PC-9 (cell line): ENCODE measurements around the gene RTCB. TPM values are rescaled to one million over a fixed set of nuclear protein-coding genes. Genes with fewer than 3 reads are reported as not detected.

Experiments used
- BruUV-seq: library from RNA; stranded (reverse); fragments of 400-500 nt; replicated peaks from 2 replicates; lab custom pipeline; 2021; lab: Mats Ljungman, UMichigan
- CTCF ChIA-PET: fragments of 300-600 bp; sonication (Branson Sonifier 250); formaldehyde crosslinking; loops from one replicate; lab custom pipeline; 2022; ENCODE audit warnings: antibody characterized with exemption; lab: Charles Lee
- POLR2A ChIA-PET: fragments of 300-600 bp; sonication (Branson Sonifier 250); formaldehyde crosslinking; loops from one replicate; lab custom pipeline; 2022; ENCODE audit warnings: antibody characterized with exemption; ENCODE audit not compliant: unreplicated experiment; lab: Charles Lee
- DNase-seq, 2 experiments: peaks; one replicate each; pipeline versions ENCODE4 v3.0.0 to v3.0.0-alpha.2; 2015 to 2022; ENCODE audit warnings: mixed read lengths in 1 of 2
- H2AFZ ChIP-seq: fragments of 200-600 bp; sonication (generic); 2 replicates; pipeline ENCODE4 v1.8.1; 2017; ENCODE audit warnings: antibody characterized with exemption
- H3F3A ChIP-seq: fragments of 200-600 bp; sonication (generic); 2 replicates; pipeline ENCODE4 v1.8.1; 2017; ENCODE audit warnings: antibody characterized with exemption, mild to moderate bottlenecking, low read depth; ENCODE audit not compliant: insufficient read depth
- H3K27ac ChIP-seq: fragments of 200-600 bp; sonication (generic); 2 replicates; pipeline ENCODE4 v1.6.1; 2016; ENCODE audit warnings: mixed run types
- H3K27me3 ChIP-seq: fragments of 200-600 bp; sonication (generic); 2 replicates; pipeline ENCODE4 v1.6.1; 2016; ENCODE audit warnings: low read depth, mixed run types; ENCODE audit not compliant: insufficient read depth
- H3K36me3 ChIP-seq: fragments of 200-600 bp; sonication (generic); 2 replicates; pipeline ENCODE4 v1.6.1; 2016; ENCODE audit warnings: low read depth, mixed run types
- H3K4me1 ChIP-seq: fragments of 200-600 bp; sonication (generic); replicated peaks from 2 replicates; pipeline ENCODE4 v1.6.1; 2016; ENCODE audit warnings: mixed run types; ENCODE audit not compliant: insufficient read depth
- H3K4me2 ChIP-seq: fragments of 200-600 bp; sonication (generic); 2 replicates; pipeline ENCODE4 v1.6.1; 2017; ENCODE audit warnings: mixed run types
- H3K4me3 ChIP-seq: fragments of 200-600 bp; sonication (generic); 2 replicates; pipeline ENCODE4 v1.6.1; 2016; ENCODE audit warnings: mixed run types
- H3K79me2 ChIP-seq: fragments of 200-600 bp; sonication (generic); 2 replicates; pipeline ENCODE4 v1.6.1; 2017; ENCODE audit warnings: low read depth, mixed run types
- H3K9me2 ChIP-seq: fragments of 200-600 bp; sonication (generic); 2 replicates; pipeline ENCODE4 v1.8.1; 2017; ENCODE audit warnings: mild to moderate bottlenecking; ENCODE audit not compliant: insufficient read depth
- H3K9me3 ChIP-seq: fragments of 200-600 bp; sonication (generic); 2 replicates; pipeline ENCODE4 v1.8.1; 2016; ENCODE audit warnings: low read depth; ENCODE audit not compliant: insufficient read depth
- H4K20me1 ChIP-seq: fragments of 200-600 bp; sonication (generic); 2 replicates; pipeline ENCODE4 v1.8.1; 2017; ENCODE audit not compliant: insufficient read depth
- CTCF ChIP-seq: fragments of 200-600 bp; sonication (generic); conservative IDR thresholded peaks from 2 replicates; pipeline ENCODE4 v1.6.1; 2017; ENCODE audit warnings: mixed run types, antibody characterized with exemption, mild to moderate bottlenecking, moderate library complexity
- EZH2 ChIP-seq: fragments of 200-600 bp; sonication (generic); IDR thresholded peaks from 2 replicates; pipeline ENCODE4 v1.8.0; 2017; ENCODE audit warnings: antibody characterized with exemption, low read depth
- intact Hi-C: fragments of 100-400 bp; cut with micrococcal nuclease; formaldehyde crosslinking; loops from one replicate; pipeline ENCODE4 v1.10.0; 2022; ENCODE audit not compliant: unreplicated experiment
- total RNA-seq: library from RNA; stranded (reverse); gene quantifications from 2 replicates; pipeline ENCODE4 v1.2.3, GENCODE V29; 2021

Gene RTCB
- total RNA-seq, 1 experiment from 2014 or later = 76.5 TPM

- no peaks in the 10 kb centered on the region for H3K9me2 ChIP-seq
- peaks cover 38% of the 10 kb centered on the region for H3K36me3 ChIP-seq
- no peaks in the 10 kb centered on the region for H3K79me2 ChIP-seq
- H3K27me3 ChIP-seq = no peaks in the 10 kb centered on the region
- POLR2A ChIA-PET = interaction anchor here (0.6 kb wide), 1 partner anchor 12 kb away, joined by 5 read pairs; no protein-coding TSS in a partner anchor
- no peaks in the 10 kb centered on the region for H3F3A ChIP-seq
- BruUV-seq = no TSS peak
- H4K20me1 ChIP-seq = no peaks in the 10 kb centered on the region
- CTCF ChIA-PET = no interaction called here
- intact Hi-C loops = no loop called here
- no peaks in the 10 kb centered on the region for H3K9me3 ChIP-seq
- no peak for TF ChIP-seq EZH2
- peak; percentile 55; the same call in 1 of the 2 replicates for TF ChIP-seq CTCF
- DNase-seq = no peak
- no peak overlapping the region for H3K4me2 ChIP-seq
- no peaks in the 10 kb centered on the region for H3K4me1 ChIP-seq
- no peak overlapping the region for H3K27ac ChIP-seq
- no peak overlapping the region for H2AFZ ChIP-seq
- H3K4me3 ChIP-seq = no peak overlapping the region
Measured at GRCh38 chr22:32389685-32390084, 22.4 kb downstream of the RTCB start.

GRCh38 chr22:32385681-32386080 is 26.4 kb downstream of the RTCB start:
- no peaks in the 10 kb centered on the region for H3F3A ChIP-seq
- H3K27me3 ChIP-seq = no peaks in the 10 kb centered on the region
- no TSS peak for BruUV-seq
- H3K36me3 ChIP-seq = peaks cover 13% of the 10 kb centered on the region
- H3K27ac ChIP-seq = no peak overlapping the region
- intact Hi-C loops = no loop called here
- H3K79me2 ChIP-seq = no peaks in the 10 kb centered on the region
- TF ChIP-seq CTCF (no peak), EZH2 (no peak)
- H4K20me1 ChIP-seq = no peaks in the 10 kb centered on the region
- H3K9me2 ChIP-seq = no peaks in the 10 kb centered on the region
- peak in 1 of 2 experiments; percentile 17 for DNase-seq
- ChIA-PET CTCF (no interaction called here), POLR2A (no interaction called here)
- H2AFZ ChIP-seq = no peak overlapping the region
- no peak overlapping the region for H3K4me2 ChIP-seq
- H3K4me1 ChIP-seq = no peaks in the 10 kb centered on the region
- H3K4me3 ChIP-seq = no peak overlapping the region
- H3K9me3 ChIP-seq = no peaks in the 10 kb centered on the region

- Histone ChIP-seq H3K9me2 (no peaks in the 10 kb centered on the region), H4K20me1 (no peaks in the 10 kb centered on the region), H3K27me3 (peaks cover 18% of the 10 kb centered on the region), H3K4me1 (no peaks in the 10 kb centered on the region), H3K4me2 (no peak overlapping the region), H3F3A (no peaks in the 10 kb centered on the region), H2AFZ (no peak overlapping the region), H3K9me3 (no peaks in the 10 kb centered on the region), H3K27ac (no peak overlapping the region), H3K36me3 (no peaks in the 10 kb centered on the region), H3K4me3 (no peak overlapping the region), H3K79me2 (no peaks in the 10 kb centered on the region)
- BruUV-seq = no TSS peak
- ChIA-PET POLR2A (no interaction called here), CTCF (no interaction called here)
- no peak for DNase-seq
- TF ChIP-seq EZH2 (no peak), CTCF (no peak)
- intact Hi-C loops = no loop called here
Measured at GRCh38 chr22:32380991-32381390, 31.1 kb downstream of the RTCB start.
